HTR-8/SVneo (cell line): ENCODE data around the gene PARVB.

Experiments used
- DNase-seq: peaks from one replicate; pipeline ENCODE4 v3.0.0; 2011; ENCODE audit warnings: low spot score, mixed read lengths; ENCODE audit not compliant: insufficient read length
- FAIRE-seq: peaks from 2 replicates; lab custom pipeline; 2011; peaks lifted over from hg19 to GRCh38; lab: Jason Lieb, UNC

The PARVB gene

GRCh38 chr22:44167501-44167900 is 143.4 kb downstream of the PARVB start:
- DNase-seq, result no peak
- no peak for FAIRE-seq

- FAIRE-seq (no peak), DNase-seq (no peak)
Observed at GRCh38 chr22:44168206-44168605, 144.1 kb downstream of the PARVB start.

DNA sequence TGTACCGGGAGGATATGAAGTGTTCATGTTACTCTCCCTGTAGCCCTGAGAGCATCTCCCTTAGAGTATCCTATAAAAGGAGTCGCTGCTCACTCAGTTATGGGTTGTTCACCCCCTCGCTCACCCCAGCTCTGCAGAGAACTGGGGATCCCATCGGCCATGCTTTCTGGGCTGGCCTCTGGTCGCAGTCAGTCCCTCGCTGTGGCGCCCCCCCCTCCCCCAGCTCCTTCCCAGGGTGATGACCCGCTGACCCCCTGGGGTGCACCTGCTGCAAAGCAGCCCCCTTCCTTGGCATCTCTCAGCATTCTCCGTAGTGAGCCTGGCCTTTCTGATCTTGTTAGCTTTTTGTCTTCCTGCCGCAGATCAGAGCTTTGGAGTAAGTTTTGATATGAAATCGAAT is 146.4 kb downstream of the PARVB start:
- no peak for FAIRE-seq
- DNase-seq, result no peak

- DNase-seq (no peak), FAIRE-seq (no peak)
Observed at GRCh38 chr22:44171561-44171960, 147.5 kb downstream of the PARVB start.

DNA sequence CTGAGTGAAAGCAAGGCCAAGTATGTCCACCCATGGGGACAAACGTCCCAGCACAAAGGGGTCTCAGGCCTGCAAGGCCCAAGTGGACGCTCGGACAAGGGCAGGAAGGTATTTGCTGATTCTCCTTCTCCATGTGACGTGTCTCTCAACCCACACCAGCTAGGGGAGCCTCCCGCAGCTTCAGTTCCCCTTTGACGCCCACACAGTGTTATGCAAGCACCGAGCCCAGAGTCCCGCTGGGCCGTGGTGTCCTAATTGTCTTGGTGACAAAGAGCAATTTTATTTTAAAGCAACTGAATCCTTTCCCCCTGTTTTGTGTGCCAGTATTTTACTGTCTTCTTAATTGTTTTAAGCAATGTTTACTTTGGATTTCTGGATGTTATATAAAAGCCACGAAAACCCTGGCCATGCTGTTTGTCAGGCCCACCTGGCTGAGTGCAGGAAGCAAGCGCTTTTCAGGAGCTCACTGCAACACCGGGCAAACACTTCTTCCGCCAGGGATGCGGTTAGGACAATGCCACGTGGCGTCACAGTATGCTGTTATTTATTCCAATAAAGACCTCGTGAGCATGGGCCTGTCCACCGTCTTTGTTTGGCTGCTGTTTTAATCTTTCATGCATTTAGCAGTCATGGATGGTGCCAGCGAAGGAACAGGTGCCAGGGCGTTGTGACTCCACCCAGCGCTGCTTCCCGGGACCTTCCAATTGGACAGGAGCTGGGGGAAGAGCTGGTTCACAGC is 148.4 kb downstream of the PARVB start:
- FAIRE-seq (no peak), DNase-seq (no peak)

DNA sequence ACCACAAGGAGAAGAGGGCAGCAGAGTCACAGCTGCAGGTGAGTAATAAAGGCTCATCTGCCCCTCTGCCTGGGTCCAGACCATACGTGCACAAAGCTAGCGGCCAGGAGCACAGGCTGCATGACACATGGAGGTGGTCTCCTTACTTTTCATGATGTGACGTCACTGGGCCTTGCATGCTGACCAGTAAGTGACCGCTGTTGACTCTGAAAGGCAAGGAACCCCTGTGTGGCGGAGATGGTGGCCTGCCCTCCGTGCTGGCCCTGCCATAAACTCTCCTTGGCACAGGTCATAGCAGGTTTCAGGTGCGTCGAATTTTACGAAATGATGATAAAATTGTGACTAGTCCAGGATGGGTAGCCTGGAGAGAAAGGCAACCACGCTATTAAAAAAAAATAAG is 149.1 kb downstream of the PARVB start:
- FAIRE-seq (no peak), DNase-seq (no peak)

- FAIRE-seq (no peak), DNase-seq (no peak)
Observed at GRCh38 chr22:44175676-44176075, 151.6 kb downstream of the PARVB start.

- no peak for FAIRE-seq
- DNase-seq, result no peak
Observed at GRCh38 chr22:44179196-44179988, 155.3 kb downstream of the PARVB start.

GRCh38 chr22:44179989-44180705 is 156.0 kb downstream of the PARVB start:
- FAIRE-seq (no peak), DNase-seq (no peak)

DNA sequence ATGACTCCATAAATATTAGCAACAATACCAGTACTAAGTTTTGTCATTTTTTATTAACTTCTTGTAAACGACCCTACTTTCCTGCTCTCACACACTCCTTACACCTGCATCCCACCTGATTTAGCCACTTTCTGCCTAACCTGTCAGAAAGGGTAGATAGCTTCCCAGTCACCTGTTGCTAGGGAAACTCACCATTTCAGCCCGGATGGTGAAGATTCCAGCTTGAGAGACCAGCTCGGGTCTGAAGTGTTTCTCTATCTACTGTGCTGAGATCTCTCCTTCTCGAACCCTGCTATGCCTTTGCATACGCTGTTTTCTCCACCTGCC is 156.6 kb downstream of the PARVB start, which contains the start of gene PARVG:
PARVG (plus strand) TSS at position 220 of the 327 bp plus-strand sequence. CDS start 2,405 bp downstream, outside the sequence.
- DNase-seq, result no peak
- FAIRE-seq, result no peak

- DNase-seq, result no peak
Observed at GRCh38 chr22:44181033-44181911, 157.2 kb downstream of the PARVB start.

DNA sequence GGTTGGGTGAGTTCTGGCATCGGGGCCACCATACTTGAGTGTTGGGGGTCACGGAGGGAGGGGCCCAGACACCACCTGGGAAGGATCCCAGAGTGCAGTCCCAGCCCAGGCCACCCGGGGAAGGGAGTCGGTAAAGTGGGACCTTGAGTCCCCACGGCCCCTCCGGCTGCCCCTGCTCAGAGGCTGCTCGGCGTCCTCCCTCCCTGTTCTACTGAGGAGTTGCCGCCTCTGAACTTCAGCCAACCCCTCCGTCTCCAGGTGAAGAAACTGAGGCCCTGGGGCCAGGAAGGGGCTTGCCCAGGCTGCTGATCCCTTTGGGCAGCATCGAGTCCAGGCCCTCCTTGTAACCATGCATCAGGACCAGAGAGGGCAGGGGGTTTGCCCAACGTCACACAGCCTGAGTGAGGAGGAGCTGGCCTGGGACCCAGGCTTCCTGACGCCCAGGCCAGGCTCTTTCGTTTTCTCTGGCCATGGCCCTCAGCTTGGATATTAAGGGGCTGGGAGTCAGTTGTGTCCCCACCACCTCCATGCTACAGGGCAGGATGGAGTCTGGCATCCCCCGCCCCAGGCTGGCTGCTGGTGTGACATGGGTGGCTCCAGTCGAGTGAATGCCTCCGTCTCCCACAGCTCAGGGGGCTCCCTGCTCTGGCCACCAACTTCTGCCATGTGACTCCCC is 157.9 kb downstream of the PARVB start:
- FAIRE-seq, result no peak
- no peak for DNase-seq

More at GRCh38 chr22:44181033-44181911, 157.2 kb downstream of the PARVB start:
- FAIRE-seq, result no peak

GRCh38 chr22:44182588-44183286 is 158.6 kb downstream of the PARVB start:
- no peak for DNase-seq
- FAIRE-seq, result no peak

GRCh38 chr22:44183287-44183588 is 159.1 kb downstream of the PARVB start:
- no peak for DNase-seq
- FAIRE-seq, result no peak

DNA sequence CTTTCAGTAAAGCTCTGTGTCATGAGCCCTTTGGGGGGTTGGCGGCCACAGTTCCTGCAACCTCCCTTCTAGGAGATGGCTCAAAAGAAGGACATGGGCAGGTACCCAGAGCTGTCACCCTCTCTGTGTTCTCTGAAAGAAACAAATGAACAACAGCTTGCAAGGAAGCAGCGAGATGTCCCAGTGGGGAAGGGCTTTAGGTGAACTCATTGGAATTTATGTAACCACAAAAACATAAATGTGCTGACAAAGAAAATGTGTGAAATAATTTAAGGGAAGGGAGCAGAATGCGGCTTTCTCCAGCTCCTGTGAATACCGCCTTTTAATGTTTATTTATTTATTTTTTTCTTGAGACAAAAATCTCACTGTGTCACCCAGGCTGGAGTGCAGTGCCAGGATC is 159.9 kb downstream of the PARVB start:
- DNase-seq (no peak), FAIRE-seq (no peak)

- no peak for DNase-seq
- no peak for FAIRE-seq
Observed at GRCh38 chr22:44185237-44186120, 161.4 kb downstream of the PARVB start.

GRCh38 chr22:44186121-44186510 is 162.0 kb downstream of the PARVB start:
- DNase-seq, result no peak
- no peak for FAIRE-seq

DNA sequence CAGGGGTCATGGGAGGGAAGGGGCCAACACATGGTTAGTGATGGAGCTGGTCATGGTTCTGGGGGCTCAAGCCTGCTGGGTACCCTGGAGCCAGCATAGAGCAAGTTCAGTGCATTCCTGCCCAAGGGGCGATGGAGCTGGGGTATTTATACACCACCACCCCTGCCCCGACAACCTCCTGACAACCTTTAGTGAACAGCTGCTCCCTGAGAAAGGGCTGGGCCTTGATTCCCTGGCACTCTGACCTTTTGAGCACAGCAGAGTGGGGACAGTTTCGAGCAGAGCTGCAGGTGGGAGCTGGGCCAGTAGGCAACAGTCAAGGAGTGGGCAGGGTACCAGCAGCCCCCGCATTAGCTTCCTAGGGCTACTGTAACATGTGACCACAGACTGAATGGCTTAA is 162.6 kb downstream of the PARVB start:
- no peak for FAIRE-seq
- no peak for DNase-seq
